GM06990 (cell line): ENCODE measurements around the gene SLC30A7.
"Not testable (repeated sequence)": the region's sequence is repeated elsewhere in the genome, so short reads cannot be mapped to it uniquely, and the experiment has no call there.

ENCODE experiments used
- DNase-seq: peaks from one replicate; pipeline ENCODE4 v3.0.0-alpha.2; 2011; ENCODE audit not compliant: insufficient read length; ENCODE audit errors: extremely low read depth
- H3K27me3 ChIP-seq: replicated peaks from 2 replicates; pipeline ENCODE4 v1.6.0; 2011; ENCODE audit warnings: low read length; ENCODE audit not compliant: control insufficient read depth, insufficient read depth
- H3K36me3 ChIP-seq: 2 replicates; pipeline ENCODE4 v1.5.1; 2011; ENCODE audit warnings: low read length; ENCODE audit not compliant: control insufficient read depth, insufficient read depth
- H3K4me3 ChIP-seq: replicated peaks from 2 replicates; pipeline ENCODE4 v1.5.1; 2011; ENCODE audit warnings: low read depth, mild to moderate bottlenecking, control low read depth, low read length
- CTCF ChIP-seq: IDR thresholded peaks from 2 replicates; pipeline ENCODE4 v1.5.1; 2011; ENCODE audit warnings: low read length, control low read depth, mild to moderate bottlenecking, inconsistent platforms; ENCODE audit not compliant: insufficient read depth, poor library complexity, severe bottlenecking

The SLC30A7 gene, protein sequence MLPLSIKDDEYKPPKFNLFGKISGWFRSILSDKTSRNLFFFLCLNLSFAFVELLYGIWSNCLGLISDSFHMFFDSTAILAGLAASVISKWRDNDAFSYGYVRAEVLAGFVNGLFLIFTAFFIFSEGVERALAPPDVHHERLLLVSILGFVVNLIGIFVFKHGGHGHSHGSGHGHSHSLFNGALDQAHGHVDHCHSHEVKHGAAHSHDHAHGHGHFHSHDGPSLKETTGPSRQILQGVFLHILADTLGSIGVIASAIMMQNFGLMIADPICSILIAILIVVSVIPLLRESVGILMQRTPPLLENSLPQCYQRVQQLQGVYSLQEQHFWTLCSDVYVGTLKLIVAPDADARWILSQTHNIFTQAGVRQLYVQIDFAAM

DNA sequence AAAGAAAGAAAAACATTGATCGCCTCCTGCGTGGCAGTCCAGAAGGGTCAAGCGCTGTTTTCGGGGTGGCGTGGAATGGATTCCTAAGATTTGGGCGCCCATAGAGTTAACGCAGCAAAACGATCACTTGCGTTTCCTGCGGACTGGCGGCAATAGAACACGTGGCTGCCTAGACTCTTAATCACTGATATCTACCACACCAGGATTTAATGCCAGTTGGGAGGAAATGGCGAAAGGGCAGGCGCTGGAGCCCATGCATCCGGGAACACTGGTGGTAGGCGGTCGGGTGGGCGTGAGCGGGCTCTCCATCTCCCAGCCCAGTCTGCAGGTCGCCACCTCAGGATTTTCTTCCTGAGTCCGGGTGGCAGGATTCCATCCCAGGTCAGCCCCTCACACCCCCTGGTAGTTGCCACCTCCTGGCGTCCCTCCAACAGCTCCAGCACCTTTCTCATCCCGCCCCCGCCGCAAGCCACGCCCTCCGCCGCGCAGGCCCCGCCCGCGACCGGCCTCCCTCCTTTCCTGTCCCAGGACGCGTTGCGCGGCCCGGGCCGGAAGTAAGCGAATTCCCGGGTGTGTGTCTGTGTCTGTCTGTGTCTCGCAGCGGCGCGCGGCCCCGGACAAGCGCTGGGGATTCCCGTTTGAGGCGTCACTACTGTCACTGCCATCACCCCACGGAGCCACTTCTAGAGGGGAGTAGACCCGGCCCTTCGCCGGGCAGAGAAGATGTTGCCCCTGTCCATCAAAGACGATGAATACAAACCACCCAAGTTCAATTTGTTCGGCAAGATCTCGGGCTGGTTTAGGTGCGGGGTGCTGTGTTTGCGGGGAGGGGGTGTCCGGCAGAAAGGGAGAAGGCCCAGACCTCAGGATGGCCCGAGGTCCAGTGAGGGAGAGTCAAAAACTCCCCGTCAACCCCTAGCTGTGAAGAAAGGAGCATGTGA is at the start of gene SLC30A7:
Gene SLC30A7 (plus strand): TSS at position 551 of the 941 bp plus-strand sequence. CDS start 173 bp downstream, at position 724.
- TF ChIP-seq CTCF, result no peak
- peak within 1 kb of the TSS; percentile 84 for H3K4me3 ChIP-seq
- no peaks in the 10 kb centered on the region for H3K27me3 ChIP-seq
- DNase-seq, result peak; percentile 92
- H3K36me3 ChIP-seq, result no peaks in the 10 kb centered on the region

- DNase-seq, result no peak
- H3K36me3 ChIP-seq, result no peaks in the 10 kb centered on the region
- H3K27me3 ChIP-seq, result no peaks in the 10 kb centered on the region
- no peak for TF ChIP-seq CTCF
- H3K4me3 ChIP-seq, result no peak overlapping the region
Measured at GRCh38 chr1:100847361-100848082, 48.4 kb upstream of the SLC30A7 start.

DNA sequence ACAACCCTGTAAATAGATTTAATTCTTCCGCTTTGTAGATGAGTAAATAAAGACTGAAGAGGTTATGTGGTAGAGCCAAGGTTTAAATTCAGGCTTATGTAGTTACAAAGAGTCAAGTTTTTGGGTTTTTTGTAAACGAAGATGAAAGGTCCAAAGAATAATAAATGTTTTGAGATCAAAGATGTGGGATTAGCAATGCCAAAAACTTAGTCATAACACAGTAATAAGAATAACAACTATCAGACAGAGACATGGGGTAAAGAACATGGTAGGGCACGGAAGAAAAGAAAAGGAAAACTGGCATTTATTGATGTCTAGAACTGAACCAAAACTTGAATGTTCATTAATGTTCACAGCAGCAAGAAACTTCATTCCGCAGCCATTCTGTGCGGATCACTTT is 44.2 kb upstream of the SLC30A7 start:
- Histone ChIP-seq H3K27me3 (no peaks in the 10 kb centered on the region), H3K4me3 (no peak overlapping the region), H3K36me3 (no peaks in the 10 kb centered on the region)
- DNase-seq, result no peak
- TF ChIP-seq CTCF, result no peak

GRCh38 chr1:100852976-100853375 is 42.9 kb upstream of the SLC30A7 start:
- Histone ChIP-seq H3K4me3 (no peak overlapping the region), H3K36me3 (no peaks in the 10 kb centered on the region), H3K27me3 (no peaks in the 10 kb centered on the region)
- TF ChIP-seq CTCF, result no peak
- DNase-seq, result no peak

DNA sequence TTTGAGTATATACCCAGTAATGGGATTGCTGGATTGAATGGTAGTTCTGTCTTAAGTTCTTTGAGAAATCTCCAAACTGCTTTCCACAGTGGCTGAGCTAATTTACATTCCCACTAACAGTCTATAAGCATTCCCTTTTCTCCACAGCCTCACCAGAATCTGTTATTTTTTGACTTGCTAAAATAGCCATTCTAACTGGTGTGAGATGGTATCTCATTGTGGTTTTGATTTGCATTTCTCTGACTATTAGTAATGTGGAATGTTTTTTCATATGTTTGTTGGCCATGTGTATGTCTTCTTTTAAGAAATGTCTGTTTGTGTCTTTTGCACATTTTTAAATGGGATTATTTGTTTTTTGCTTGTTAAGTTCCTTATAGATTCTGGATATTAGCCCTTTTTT is 40.8 kb upstream of the SLC30A7 start:
- not testable (repeated sequence) for DNase-seq, H3K27me3 ChIP-seq, H3K36me3 ChIP-seq, H3K4me3 ChIP-seq
